ENCODE data around the gene RASGRP1.

DNA sequence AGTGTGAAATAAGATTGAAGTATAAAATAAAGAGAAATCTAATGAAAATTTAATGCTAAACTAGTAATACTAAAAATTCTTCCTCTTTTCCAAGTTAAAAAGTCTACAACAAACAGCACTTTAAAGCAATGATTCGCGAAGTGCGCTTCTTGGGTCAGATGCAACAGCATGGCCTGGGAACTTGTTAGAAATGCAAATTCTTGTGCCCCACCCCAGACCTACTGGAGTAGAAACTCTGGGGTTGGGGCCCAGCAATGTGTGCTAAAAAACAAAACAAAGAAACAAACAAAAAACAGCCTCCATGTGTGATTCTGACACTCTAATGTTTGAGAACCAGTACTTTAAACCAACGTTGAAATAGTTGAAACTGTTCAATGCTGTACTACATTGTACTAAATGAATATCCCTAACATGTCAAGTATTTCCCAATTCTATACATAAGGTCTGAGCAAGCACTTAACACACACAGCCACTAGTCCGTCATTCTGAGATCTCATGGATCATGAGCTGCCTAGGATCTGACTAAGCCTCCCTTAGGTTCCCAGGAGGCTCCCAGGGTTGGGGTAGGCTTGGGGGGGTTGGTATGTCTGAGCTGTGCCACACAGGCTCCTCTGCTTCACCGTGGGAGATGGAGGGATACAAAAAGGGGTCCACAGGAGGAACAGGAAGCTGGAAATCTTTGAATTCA is 6.1 kb downstream of the RASGRP1 start:
- TF ChIP-seq ZFP3 (CRISPR knock-in tag; IDR thresholded peaks at IDR 0.05), result no peak
- TF ChIP-seq, protein P1, sequence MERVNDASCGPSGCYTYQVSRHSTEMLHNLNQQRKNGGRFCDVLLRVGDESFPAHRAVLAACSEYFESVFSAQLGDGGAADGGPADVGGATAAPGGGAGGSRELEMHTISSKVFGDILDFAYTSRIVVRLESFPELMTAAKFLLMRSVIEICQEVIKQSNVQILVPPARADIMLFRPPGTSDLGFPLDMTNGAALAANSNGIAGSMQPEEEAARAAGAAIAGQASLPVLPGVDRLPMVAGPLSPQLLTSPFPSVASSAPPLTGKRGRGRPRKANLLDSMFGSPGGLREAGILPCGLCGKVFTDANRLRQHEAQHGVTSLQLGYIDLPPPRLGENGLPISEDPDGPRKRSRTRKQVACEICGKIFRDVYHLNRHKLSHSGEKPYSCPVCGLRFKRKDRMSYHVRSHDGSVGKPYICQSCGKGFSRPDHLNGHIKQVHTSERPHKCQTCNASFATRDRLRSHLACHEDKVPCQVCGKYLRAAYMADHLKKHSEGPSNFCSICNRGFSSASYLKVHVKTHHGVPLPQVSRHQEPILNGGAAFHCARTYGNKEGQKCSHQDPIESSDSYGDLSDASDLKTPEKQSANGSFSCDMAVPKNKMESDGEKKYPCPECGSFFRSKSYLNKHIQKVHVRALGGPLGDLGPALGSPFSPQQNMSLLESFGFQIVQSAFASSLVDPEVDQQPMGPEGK (CRISPR knock-in tag; IDR thresholded peaks at IDR 0.05; ENCODE audit: borderline replicate concordance), result no peak
- TF ChIP-seq ZC3H10 (CRISPR knock-in tag; IDR thresholded peaks at IDR 0.05), result no peak
- no peak for TF ChIP-seq TCF4 (CRISPR knock-in tag; IDR thresholded peaks at IDR 0.05; ENCODE audit: borderline replicate concordance)

Data from SK-N-SH treated with all-trans-retinoic acid at 6 μM for 48 hours (cell line).